HG03175 (cell line): Measurements from ENCODE around the gene CNDP1.
"Not testable (repeated sequence)": the region's sequence is repeated elsewhere in the genome, so short reads cannot be mapped to it uniquely, and the experiment has no call there.

Experiments used
- ATAC-seq: cut with Tn5 transposase; IDR thresholded peaks from one replicate; pipeline ENCODE4 v1.9.1; 2021; ENCODE audit warnings: mild to moderate bottlenecking, moderate library complexity; ENCODE audit not compliant: unreplicated experiment

The CNDP1 gene

GRCh38 chr18:74534150-74534969 lies at the start of gene CNDP1:
CNDP1 (plus strand) TSS chr18:74534500; CDS start chr18:74534668, 168 bp downstream.
- ATAC-seq = no peak

GRCh38 chr18:74486119-74486849 lies 48.0 kb upstream of the CNDP1 start:
- no peak for ATAC-seq

GRCh38 chr18:74488354-74488753 lies 45.9 kb upstream of the CNDP1 start:
- no peak for ATAC-seq

- no peak for ATAC-seq
These were observed 45.4 kb upstream of the CNDP1 start for GRCh38 chr18:74488864-74489263.

- ATAC-seq = no peak
These were observed 44.6 kb upstream of the CNDP1 start for GRCh38 chr18:74489676-74490075.

- ATAC-seq = no peak
These were observed 42.0 kb upstream of the CNDP1 start for GRCh38 chr18:74492259-74492658.

GRCh38 chr18:74493689-74494088 lies 40.6 kb upstream of the CNDP1 start:
- peak; percentile 22 for ATAC-seq

- ATAC-seq = no peak
These were observed 39.8 kb upstream of the CNDP1 start for GRCh38 chr18:74494514-74494913.

GRCh38 chr18:74495581-74496507 lies 38.5 kb upstream of the CNDP1 start, which contains the start of gene CNDP2:
CNDP2 (plus strand) TSS chr18:74496363; CDS start chr18:74499974, 3,611 bp downstream.
- ATAC-seq = peak; percentile 75

GRCh38 chr18:74496508-74497323 lies 37.6 kb upstream of the CNDP1 start:
- peak; percentile 36 for ATAC-seq

GRCh38 chr18:74497324-74497676 lies 37.0 kb upstream of the CNDP1 start:
- no peak for ATAC-seq

- ATAC-seq = no peak
These were observed 36.5 kb upstream of the CNDP1 start for GRCh38 chr18:74497778-74498177.

- ATAC-seq = peak; percentile 38
These were observed 35.3 kb upstream of the CNDP1 start for GRCh38 chr18:74498712-74499627.

- ATAC-seq = peak; percentile 36
These were observed 34.7 kb upstream of the CNDP1 start for GRCh38 chr18:74499633-74500032.

- no peak for ATAC-seq
These were observed 33.9 kb upstream of the CNDP1 start for GRCh38 chr18:74500372-74500771.

- not testable (repeated sequence) for ATAC-seq
These were observed 33.5 kb upstream of the CNDP1 start for GRCh38 chr18:74500774-74501173.

GRCh38 chr18:74501386-74501785 lies 32.9 kb upstream of the CNDP1 start:
- ATAC-seq = no peak

GRCh38 chr18:74503137-74503536 lies 31.2 kb upstream of the CNDP1 start:
- no peak for ATAC-seq

- ATAC-seq = no peak
These were observed 28.5 kb upstream of the CNDP1 start for GRCh38 chr18:74505776-74506175.
